Endothelial cell of umbilical vein (primary cell): ENCODE results near the gene EPO. TPM values are rescaled to one million over a fixed set of nuclear protein-coding genes. Genes with fewer than 3 reads are reported as not detected.

Experiments used
- BruUV-seq: library from RNA; stranded (reverse); fragments of 400-500 nt; replicated peaks from 2 replicates; lab custom pipeline; 2021; lab: Mats Ljungman, UMichigan
- CTCF ChIA-PET: fragments of 300-600, 350-600 bp; sonication (Branson Sonifier 250); formaldehyde crosslinking; loops from one replicate; lab custom pipeline; 2021; ENCODE audit warnings: antibody characterized with exemption, inconsistent platforms; lab: Charles Lee
- POLR2A ChIA-PET: fragments of 300-600, 350-600 bp; sonication (Branson Sonifier 250); formaldehyde crosslinking; loops from one replicate; lab custom pipeline; 2021; ENCODE audit warnings: antibody characterized with exemption, inconsistent platforms; lab: Charles Lee
- DNase-seq: peaks from one replicate; pipeline ENCODE4 v3.0.0-alpha.2; 2011; ENCODE audit warnings: low read depth, low spot score
- FAIRE-seq: peaks from 2 replicates; lab custom pipeline; 2011; peaks lifted over from hg19 to GRCh38; lab: Jason Lieb, UNC
- H2AFZ ChIP-seq: 2 replicates; pipeline ENCODE4 v1.6.0; 2012; ENCODE audit warnings: low read depth, low read length, control low read depth, inconsistent platforms
- H3K27ac ChIP-seq: 2 replicates; pipeline ENCODE4 v1.5.1; 2011; ENCODE audit warnings: low read depth, mild to moderate bottlenecking, control low read depth, low read length, moderate library complexity; ENCODE audit not compliant: insufficient read depth
- H3K27me3 ChIP-seq, 2 experiments: 2 replicates each; pipeline versions ENCODE4 v1.6.0 to v1.6.1; 2011; ENCODE audit warnings: low read length in 2 of 2, mixed read lengths in 1 of 2; ENCODE audit not compliant: control insufficient read depth in 2 of 2, insufficient read depth in 2 of 2
- H3K36me3 ChIP-seq, 2 experiments: 2 replicates in 1 of 2; 3 replicates in 1 of 2; pipeline ENCODE4 v1.5.1; 2011; ENCODE audit warnings: low read length in 2 of 2, mild to moderate bottlenecking in 1 of 2, moderate library complexity in 1 of 2; ENCODE audit not compliant: control insufficient read depth in 2 of 2, insufficient read depth in 2 of 2; ENCODE audit errors: extremely low read depth in 1 of 2
- H3K4me1 ChIP-seq: 3 replicates; pipeline ENCODE4 v1.5.1; 2011; ENCODE audit warnings: mild to moderate bottlenecking, low read length; ENCODE audit not compliant: control insufficient read depth, insufficient read depth; ENCODE audit errors: extremely low read depth
- H3K4me2 ChIP-seq: 2 replicates; pipeline ENCODE4 v1.6.1; 2011; ENCODE audit warnings: low read length, control low read depth, mixed read lengths; ENCODE audit not compliant: insufficient read depth
- H3K4me3 ChIP-seq, 3 experiments: fragments of 200-600 bp in 1 of 3; sonication (generic), shearing (Covaris generic) in 1 of 3; replicated peaks in 1 of 3; 2 replicates each; pipeline ENCODE4 v1.5.1; 2011 to 2016; ENCODE audit warnings: control low read depth in 3 of 3, low read length in 3 of 3, mild to moderate bottlenecking in 2 of 3, inconsistent platforms in 1 of 3, low read depth in 1 of 3, moderate library complexity in 1 of 3; ENCODE audit not compliant: insufficient read depth in 1 of 3
- H3K79me2 ChIP-seq: 2 replicates; pipeline ENCODE4 v1.6.0; 2012; ENCODE audit warnings: low read length, inconsistent platforms; ENCODE audit not compliant: control insufficient read depth, insufficient read depth
- H3K9ac ChIP-seq: replicated peaks from 2 replicates; pipeline ENCODE3; 2011; ENCODE audit warnings: low read length, control low read depth; ENCODE audit not compliant: insufficient read depth; ENCODE audit errors: extremely low read depth
- H3K9me1 ChIP-seq: replicated peaks from 3 replicates; pipeline ENCODE4 v1.6.0; 2011; ENCODE audit warnings: mild to moderate bottlenecking, low read length; ENCODE audit not compliant: control insufficient read depth, insufficient read depth; ENCODE audit errors: extremely low read depth
- H3K9me3 ChIP-seq: replicated peaks from 2 replicates; pipeline ENCODE4 v1.5.1; 2012; ENCODE audit warnings: low read length, inconsistent platforms; ENCODE audit not compliant: control insufficient read depth, insufficient read depth
- H4K20me1 ChIP-seq: replicated peaks from 2 replicates; pipeline ENCODE3; 2011; ENCODE audit warnings: mild to moderate bottlenecking, low read length; ENCODE audit not compliant: control insufficient read depth, insufficient read depth; ENCODE audit errors: extremely low read depth
- FOS ChIP-seq: IDR thresholded peaks from 2 replicates; pipeline ENCODE4 v1.6.1; 2011; ENCODE audit warnings: mild to moderate bottlenecking, low read length, moderate library complexity, borderline replicate concordance; ENCODE audit not compliant: insufficient read depth
- POLR2A ChIP-seq: IDR thresholded peaks from 2 replicates; pipeline ENCODE4 v1.6.1; 2012; ENCODE audit warnings: low read depth, mild to moderate bottlenecking, control low read depth, low read length
- POLR2AphosphoS5 ChIP-seq: IDR thresholded peaks from 2 replicates; pipeline ENCODE4 v1.6.1; 2012; ENCODE audit warnings: low read depth, mild to moderate bottlenecking, control low read depth, low read length, moderate library complexity; ENCODE audit not compliant: insufficient read depth
- dilution Hi-C: fragments of 300-500 bp; cut with MboI; formaldehyde crosslinking; loops from one replicate; pipeline ENCODE4 v1.15.0; 2019; ENCODE audit warnings: low sequenced_read_pairs; ENCODE audit not compliant: extremely low pct_ligation_motif_present
- intact Hi-C: fragments of 100-400 bp; cut with micrococcal nuclease; formaldehyde crosslinking; loops from one replicate; pipeline ENCODE4 v1.10.0; 2022
- polyA plus RNA-seq, 4 experiments: library from polyadenylated mRNA; depleted of rRNA in 3 of 4; stranded (reverse) in 3 of 4; unstranded in 1 of 4; fragments of >200 nt; gene quantifications; 2 replicates each; pipeline versions ENCODE4 v1.2.1 to v1.2.3, GENCODE V29; 2011 to 2012; ENCODE audit warnings: missing spikeins in 1 of 4
- total RNA-seq: library from RNA; stranded (reverse); gene quantifications from 2 replicates; pipeline ENCODE4 v1.2.3, GENCODE V29; 2021
- TF ChIP-seq, protein P1 (sequence below): IDR thresholded peaks from 2 replicates; pipeline ENCODE4 v1.6.1; 2011; ENCODE audit not compliant: insufficient read depth, insufficient read length
- TF ChIP-seq, protein P2 (sequence below), 2 donors: IDR thresholded peaks; 1 replicate in 1 of 2; 2 replicates in 1 of 2; pipeline ENCODE4 v1.5.1; 2011; ENCODE audit warnings: low read length in 2 of 2, mild to moderate bottlenecking in 2 of 2, moderate library complexity in 2 of 2, control low read depth in 1 of 2, inconsistent platforms in 1 of 2, low read depth in 1 of 2; ENCODE audit not compliant: insufficient read depth in 1 of 2; ENCODE audit errors: extremely low read depth in 1 of 2

Gene EPO
- total and polyA plus RNA-seq, 2 donors (not counting 3 experiments of a cell fraction or from before 2014, with no cell fraction given): not detected

DNA sequence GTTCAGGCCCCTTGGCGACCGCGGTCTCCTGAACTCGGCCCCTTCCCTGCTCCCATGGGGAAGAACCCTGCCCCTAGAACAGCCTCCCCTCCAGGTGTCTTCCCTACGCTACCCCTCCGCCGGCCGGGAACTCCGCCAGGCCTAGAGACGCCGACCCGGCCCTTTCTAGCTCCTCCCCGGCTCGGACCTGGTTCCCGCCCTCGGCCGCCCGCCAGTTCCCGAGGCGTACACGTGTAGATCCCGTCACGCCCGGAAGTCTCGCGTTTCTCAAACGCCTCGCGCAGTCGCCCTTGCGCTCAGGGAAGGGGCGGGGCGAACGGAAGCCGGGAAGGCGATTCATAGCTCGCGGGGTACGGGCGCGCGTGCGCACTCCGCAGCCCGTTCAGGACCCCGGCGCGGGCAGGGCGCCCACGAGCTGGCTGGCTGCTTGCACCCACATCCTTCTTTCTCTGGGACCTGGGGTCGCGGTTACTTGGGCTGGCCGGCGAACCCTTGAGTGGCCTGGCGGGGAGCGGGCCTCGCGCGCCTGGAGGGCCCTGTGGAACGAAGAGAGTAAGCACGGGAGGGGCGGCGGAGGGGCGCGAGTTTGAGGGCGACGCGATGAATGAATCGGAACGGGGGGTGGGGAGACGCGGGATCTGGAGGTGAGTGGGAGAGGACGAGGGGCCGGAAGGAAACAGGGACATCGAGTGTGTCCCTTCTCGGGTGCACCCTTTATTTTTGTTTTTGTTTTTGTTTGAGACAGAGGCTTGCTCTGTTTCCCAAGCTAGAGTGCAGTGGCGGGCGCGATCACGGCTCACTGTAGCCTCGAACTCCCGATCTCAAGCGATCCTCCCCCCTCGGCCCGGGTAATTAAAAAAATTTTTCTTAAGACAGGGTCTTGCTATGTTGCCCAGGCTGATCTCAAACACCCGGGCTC, 14.3 kb upstream of the EPO start, which contains the start of gene POP7:
POP7 (plus strand) TSS at position 369 of the 919 bp plus-strand sequence. CDS start 710 bp downstream, outside the sequence.
- Histone ChIP-seq H4K20me1 (no peaks in the 10 kb centered on the region), H3K36me3 (peaks cover 0 to 4% of the 10 kb centered on the region in 2 experiments), H3K9me3 (no peaks in the 10 kb centered on the region), H3K9ac (peak within 1 kb of the TSS; percentile 87), H3K4me2 (peak within 1 kb of the TSS; percentile 75), H3K9me1 (no peaks in the 10 kb centered on the region), H2AFZ (peak within 1 kb of the TSS; percentile 82), H3K4me1 (peaks cover 12% of the 10 kb centered on the region), H3K4me3 (peak within 1 kb of the TSS; percentile 54 to 85 (median 65)), H3K79me2 (peaks cover 15% of the 10 kb centered on the region), H3K27ac (peak within 1 kb of the TSS; percentile 49), H3K27me3 (peaks cover 1 to 2% of the 10 kb centered on the region in 2 experiments)
- dilution Hi-C loops (loop anchor here (25.0 kb wide), 1 partner anchor 131 kb away; the partner anchor contains the start of gene EPHB4), intact Hi-C loops (loop anchor here (1.0 to 2.0 kb wide), 9 partner anchors 12 to 353 kb away; partner anchors contain the start of genes GIGYF1, GNB2 and SLC12A9)
- BruUV-seq: TSS peak; percentile 73
- FAIRE-seq: peak; percentile 97
- TF ChIP-seq, protein P1, sequence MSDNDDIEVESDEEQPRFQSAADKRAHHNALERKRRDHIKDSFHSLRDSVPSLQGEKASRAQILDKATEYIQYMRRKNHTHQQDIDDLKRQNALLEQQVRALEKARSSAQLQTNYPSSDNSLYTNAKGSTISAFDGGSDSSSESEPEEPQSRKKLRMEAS: peak; percentile 69
- peak; percentile 69 for TF ChIP-seq POLR2A
- TF ChIP-seq, protein P2, sequence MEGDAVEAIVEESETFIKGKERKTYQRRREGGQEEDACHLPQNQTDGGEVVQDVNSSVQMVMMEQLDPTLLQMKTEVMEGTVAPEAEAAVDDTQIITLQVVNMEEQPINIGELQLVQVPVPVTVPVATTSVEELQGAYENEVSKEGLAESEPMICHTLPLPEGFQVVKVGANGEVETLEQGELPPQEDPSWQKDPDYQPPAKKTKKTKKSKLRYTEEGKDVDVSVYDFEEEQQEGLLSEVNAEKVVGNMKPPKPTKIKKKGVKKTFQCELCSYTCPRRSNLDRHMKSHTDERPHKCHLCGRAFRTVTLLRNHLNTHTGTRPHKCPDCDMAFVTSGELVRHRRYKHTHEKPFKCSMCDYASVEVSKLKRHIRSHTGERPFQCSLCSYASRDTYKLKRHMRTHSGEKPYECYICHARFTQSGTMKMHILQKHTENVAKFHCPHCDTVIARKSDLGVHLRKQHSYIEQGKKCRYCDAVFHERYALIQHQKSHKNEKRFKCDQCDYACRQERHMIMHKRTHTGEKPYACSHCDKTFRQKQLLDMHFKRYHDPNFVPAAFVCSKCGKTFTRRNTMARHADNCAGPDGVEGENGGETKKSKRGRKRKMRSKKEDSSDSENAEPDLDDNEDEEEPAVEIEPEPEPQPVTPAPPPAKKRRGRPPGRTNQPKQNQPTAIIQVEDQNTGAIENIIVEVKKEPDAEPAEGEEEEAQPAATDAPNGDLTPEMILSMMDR (IDR thresholded peaks at IDR 0.05; ENCODE audit: extremely low read depth in 1 of 2, insufficient read depth in 1 of 2, low read depth in 1 of 2, low read length in 2 of 2): no peak
- TF ChIP-seq POLR2AphosphoS5: peak; percentile 68
- no peak for TF ChIP-seq FOS
- POLR2A ChIA-PET: interaction anchor here (0.6 to 1.8 kb wide), 10 partner anchors 13 to 1432 kb away, joined by 3 to 13 read pairs (median 4); partner anchors contain the start of genes EPHB4, FBXO24, GIGYF1 and LRCH4
- CTCF ChIA-PET: interaction anchor here (0.5 to 3.7 kb wide), 56 partner anchors 9 to 619 kb away, joined by 3 to 134 read pairs (median 4); partner anchors contain the start of genes EPHB4, GIGYF1, GNB2 and MOSPD3
- peak; percentile 98 for DNase-seq
